ENCODE data around the gene HDX. TPM values are rescaled to one million over a fixed set of nuclear protein-coding genes. Genes with fewer than 3 reads are reported as not detected.
"Not testable (repeated sequence)": the region's sequence is repeated elsewhere in the genome, so short reads cannot be mapped to it uniquely, and the experiment has no call there.

The HDX gene, protein sequence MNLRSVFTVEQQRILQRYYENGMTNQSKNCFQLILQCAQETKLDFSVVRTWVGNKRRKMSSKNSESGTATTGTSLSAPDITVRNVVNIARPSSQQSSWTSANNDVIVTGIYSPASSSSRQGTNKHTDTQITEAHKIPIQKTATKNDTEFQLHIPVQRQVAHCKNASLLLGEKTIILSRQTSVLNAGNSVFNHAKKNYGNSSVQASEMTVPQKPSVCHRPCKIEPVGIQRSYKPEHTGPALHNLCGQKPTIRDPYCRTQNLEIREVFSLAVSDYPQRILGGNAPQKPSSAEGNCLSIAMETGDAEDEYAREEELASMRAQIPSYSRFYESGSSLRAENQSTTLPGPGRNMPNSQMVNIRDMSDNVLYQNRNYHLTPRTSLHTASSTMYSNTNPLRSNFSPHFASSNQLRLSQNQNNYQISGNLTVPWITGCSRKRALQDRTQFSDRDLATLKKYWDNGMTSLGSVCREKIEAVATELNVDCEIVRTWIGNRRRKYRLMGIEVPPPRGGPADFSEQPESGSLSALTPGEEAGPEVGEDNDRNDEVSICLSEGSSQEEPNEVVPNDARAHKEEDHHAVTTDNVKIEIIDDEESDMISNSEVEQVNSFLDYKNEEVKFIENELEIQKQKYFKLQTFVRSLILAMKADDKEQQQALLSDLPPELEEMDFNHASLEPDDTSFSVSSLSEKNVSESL
- 10 to 100 TPM in 1 of 9 donors, 1 to 10 TPM in 8; 4.1 to 53.3 (median 6.4) TPM for total RNA-seq
- 1 to 10 TPM in 1 of 3 donors, under 1 TPM in 2; 0.64 to 5.9 (median 0.74) TPM for polyA plus RNA-seq
- long read RNA-seq, donor 1, partial matches to known transcripts: 0 of 1 reads
- long read RNA-seq, donor 1, other reads (novel, unspliced or antisense): 0 of 1 reads
- long read RNA-seq, donor 2: 0 reads
- long read RNA-seq, donor 3: 0 reads
- long read RNA-seq, donor 4: 0 reads
- long read RNA-seq, donor 5, full-length matches to known transcripts: 3 of 9 reads
- long read RNA-seq, donor 5, partial matches to known transcripts: 2 of 9 reads
- long read RNA-seq, donor 5, other reads (novel, unspliced or antisense): 4 of 9 reads
- long read RNA-seq, donor 6, partial matches to known transcripts: 2 of 3 reads
- long read RNA-seq, donor 6, other reads (novel, unspliced or antisense): 1 of 3 reads
- long read RNA-seq, donor 7: 0 reads
- long read RNA-seq, donor 8: 0 reads
- long read RNA-seq, donor 9: 0 reads
- long read RNA-seq, donor 10: 0 reads

GRCh38 chrX:84501798-84502628 lies at the start of gene HDX:
Gene HDX (minus strand): TSS chrX:84502453. CDS start chrX:84475397, 27,056 bp downstream.
- no peaks in the 10 kb centered on the region for H3K36me3 ChIP-seq (replicated peaks in 1 of 2)
- intact Hi-C loops (cut with DNase I): no loop called here
- peak within 1 kb of the TSS in 3 of 4 donors; percentile 44 to 63 (median 60) for H3K4me3 ChIP-seq
- 0 to 38% (median 14%) methylated on average over 11 to 38 of the region's 38 CpGs for WGBS, 4 donors
- H3K4me1 ChIP-seq (replicated peaks in 1 of 2): no peaks in the 10 kb centered on the region
- peak in 1 of 2 donors; percentile 72 for TF ChIP-seq POLR2A (IDR thresholded peaks at IDR 0.05)
- TF ChIP-seq, protein P1, sequence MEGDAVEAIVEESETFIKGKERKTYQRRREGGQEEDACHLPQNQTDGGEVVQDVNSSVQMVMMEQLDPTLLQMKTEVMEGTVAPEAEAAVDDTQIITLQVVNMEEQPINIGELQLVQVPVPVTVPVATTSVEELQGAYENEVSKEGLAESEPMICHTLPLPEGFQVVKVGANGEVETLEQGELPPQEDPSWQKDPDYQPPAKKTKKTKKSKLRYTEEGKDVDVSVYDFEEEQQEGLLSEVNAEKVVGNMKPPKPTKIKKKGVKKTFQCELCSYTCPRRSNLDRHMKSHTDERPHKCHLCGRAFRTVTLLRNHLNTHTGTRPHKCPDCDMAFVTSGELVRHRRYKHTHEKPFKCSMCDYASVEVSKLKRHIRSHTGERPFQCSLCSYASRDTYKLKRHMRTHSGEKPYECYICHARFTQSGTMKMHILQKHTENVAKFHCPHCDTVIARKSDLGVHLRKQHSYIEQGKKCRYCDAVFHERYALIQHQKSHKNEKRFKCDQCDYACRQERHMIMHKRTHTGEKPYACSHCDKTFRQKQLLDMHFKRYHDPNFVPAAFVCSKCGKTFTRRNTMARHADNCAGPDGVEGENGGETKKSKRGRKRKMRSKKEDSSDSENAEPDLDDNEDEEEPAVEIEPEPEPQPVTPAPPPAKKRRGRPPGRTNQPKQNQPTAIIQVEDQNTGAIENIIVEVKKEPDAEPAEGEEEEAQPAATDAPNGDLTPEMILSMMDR (IDR thresholded peaks at IDR 0.05): no peak
- peak; percentile 88 to 95 (median 92) for DNase-seq
- no peaks in the 10 kb centered on the region for H3K27me3 ChIP-seq
- peak within 1 kb of the TSS; percentile 37 to 95 (median 85) for H3K27ac ChIP-seq
- H3K9me3 ChIP-seq (replicated peaks in 1 of 3): no peaks in the 10 kb centered on the region

DNA sequence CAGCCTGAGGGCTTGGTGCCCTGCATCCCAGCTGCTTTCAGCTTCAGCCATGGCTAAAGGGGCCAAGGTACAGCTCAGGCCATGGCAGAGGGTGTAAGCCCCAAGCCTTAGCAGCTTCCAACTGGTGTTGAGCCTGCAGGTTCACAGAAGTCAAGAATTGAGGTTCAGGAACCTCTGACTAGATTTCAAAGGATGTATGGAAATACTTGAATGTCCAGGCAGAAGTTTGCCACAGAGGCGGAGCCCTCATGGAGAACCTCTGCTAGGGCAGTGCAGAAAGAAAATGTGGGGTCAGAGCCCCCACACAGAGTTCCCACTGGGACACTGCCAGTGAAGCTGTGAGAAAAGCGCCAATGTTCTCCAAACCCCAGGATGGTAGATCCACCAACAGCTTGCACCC lies 39.1 kb upstream of the HDX start:
- H3K4me1 ChIP-seq (replicated peaks in 1 of 2); H3K36me3 ChIP-seq (replicated peaks in 1 of 2); H3K27me3 ChIP-seq; H3K27ac ChIP-seq; H3K9me3 ChIP-seq (replicated peaks in 1 of 3); intact Hi-C loops (cut with DNase I); DNase-seq; H3K4me3 ChIP-seq: not testable (repeated sequence)
- 78 to 100% (median 88%) methylated on average over 1 to 2 of the region's 2 CpGs for WGBS, 4 donors

DNA sequence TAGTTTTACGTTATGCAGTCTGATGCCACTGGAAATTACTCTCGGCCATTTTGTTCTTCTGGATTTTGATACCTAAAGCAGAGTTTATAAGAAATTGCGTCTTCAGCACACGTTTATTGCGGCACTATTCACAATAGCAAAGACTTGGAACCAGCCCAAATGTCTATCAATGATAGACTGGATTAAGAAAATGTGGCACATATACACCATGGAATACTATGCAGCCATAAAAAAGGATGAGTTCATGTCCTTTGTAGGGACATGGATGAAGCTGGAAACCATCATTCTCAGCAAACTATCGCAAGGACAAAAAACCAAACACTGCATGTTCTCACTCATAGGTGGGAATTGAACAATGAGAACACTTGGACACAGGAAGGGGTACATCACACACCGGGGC lies 35.4 kb upstream of the HDX start:
- not testable (repeated sequence) for H3K9me3 ChIP-seq (replicated peaks in 1 of 3)

DNA sequence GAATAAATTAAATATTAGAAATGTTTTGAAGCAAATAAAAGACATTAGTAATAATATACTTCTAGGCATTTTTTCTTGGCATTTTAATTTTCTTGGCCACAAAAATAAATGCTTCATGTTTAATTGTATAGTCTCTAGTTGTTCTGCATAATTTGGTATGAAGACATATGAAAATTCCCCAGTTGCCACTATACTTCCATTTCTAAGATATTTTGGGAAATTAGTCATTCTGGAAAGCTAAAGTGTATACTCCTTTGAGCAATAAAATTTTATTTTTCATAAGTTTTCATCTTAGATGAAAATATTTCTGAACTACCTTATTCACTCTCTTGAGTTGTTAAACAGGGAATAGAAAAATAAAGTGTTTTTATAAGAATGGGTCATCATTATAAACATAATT lies 13.8 kb downstream of the HDX start:
- no peak overlapping the region for H3K27ac ChIP-seq
- DNase-seq: no peak
- no peaks in the 10 kb centered on the region for H3K36me3 ChIP-seq (replicated peaks in 1 of 2)
- H3K9me3 ChIP-seq (replicated peaks in 1 of 3): no peaks in the 10 kb centered on the region
- no peaks in the 10 kb centered on the region for H3K27me3 ChIP-seq
- no peak for TF ChIP-seq POLR2A (IDR thresholded peaks at IDR 0.05)
- TF ChIP-seq, protein P1 (IDR thresholded peaks at IDR 0.05): no peak
- intact Hi-C loops (cut with DNase I): no loop called here
- no peak overlapping the region for H3K4me3 ChIP-seq
- no peaks in the 10 kb centered on the region for H3K4me1 ChIP-seq (replicated peaks in 1 of 2)

More for the DNA sequence above, 35.4 kb upstream of the HDX start:
- intact Hi-C loops (cut with DNase I); H3K27me3 ChIP-seq; H3K4me3 ChIP-seq; H3K4me1 ChIP-seq (replicated peaks in 1 of 2); DNase-seq; H3K27ac ChIP-seq; H3K36me3 ChIP-seq (replicated peaks in 1 of 2): not testable (repeated sequence)
- WGBS, 4 donors: 82 to 93% (median 89%) methylated on average over 6 to 7 of the region's 7 CpGs
